Measurements from ENCODE around the gene RAB8A. TPM values are rescaled to one million over a fixed set of nuclear protein-coding genes. Genes with fewer than 3 reads are reported as not detected.

The RAB8A gene
- total and polyA plus RNA-seq, 2 of the 8 experiments (the other 6 are each of a cell fraction or from before 2014, with no cell fraction given), result 65.8 to 97.0 TPM

GRCh38 chr19:16134510-16134909 is 22.8 kb downstream of the RAB8A start (continued):
- TF ChIP-seq EZH2 (IDR thresholded peaks at IDR 0.05; ENCODE audit: low read depth, low read length, severe bottlenecking) (no peak), RXRA (IDR thresholded peaks at IDR 0.05; ENCODE audit: insufficient read depth, low read depth, low read length) (no peak), MAFK (IDR thresholded peaks at IDR 0.05; ENCODE audit: low read depth, low read length) (no peak)

All from H1 (cell line).